ENCODE data around the gene PPIB. TPM values are rescaled to one million over a fixed set of nuclear protein-coding genes. Genes with fewer than 3 reads are reported as not detected.
"Not testable (repeated sequence)": the region's sequence is repeated elsewhere in the genome, so short reads cannot be mapped to it uniquely, and the experiment has no call there.

The PPIB gene
- total RNA-seq, 1 experiment from 2014 or later = 1,133 TPM

GRCh38 chr15:64110108-64110701 lies 52.6 kb downstream of the PPIB start:
- DNase-seq (ENCODE audit: low read depth) = not testable (repeated sequence)

- no peak for DNase-seq (ENCODE audit: low read depth)
Observed at GRCh38 chr15:64107337-64107736, 55.5 kb downstream of the PPIB start.

Other genes starting within 250 kb of the PPIB start
- under 0.01 and 0.49 TPM in 2 replicates for gene DAPK2, start 116.5 kb downstream of the PPIB start, total RNA-seq (2014; rRNA removed; shearing (Covaris generic))
- 223 and 280 TPM in 2 replicates for gene CIAO2A, start 69.2 kb downstream of the PPIB start, total RNA-seq (2014; rRNA removed; shearing (Covaris generic))
- 45.5 and 49.6 TPM in 2 replicates for gene SNX1, start 67.0 kb downstream of the PPIB start, total RNA-seq (2014; rRNA removed; shearing (Covaris generic))
- gene SNX22, start 11.3 kb downstream of the PPIB start, total RNA-seq (2014; rRNA removed; shearing (Covaris generic)) = 0.12 and 0.29 TPM in 2 replicates
- gene CSNK1G1, start 193.2 kb upstream of the PPIB start, total RNA-seq (2014; rRNA removed; shearing (Covaris generic)) = 15.4 and 23.7 TPM in 2 replicates
- gene PCLAF, start 218.4 kb upstream of the PPIB start, total RNA-seq (2014; rRNA removed; shearing (Covaris generic)) = 185 and 229 TPM in 2 replicates
- 10.0 and 11.4 TPM in 2 replicates for gene TRIP4, start 224.8 kb upstream of the PPIB start, total RNA-seq (2014; rRNA removed; shearing (Covaris generic))

Measured in RPMI7951 (cell line).